Measurements from ENCODE around the gene PGAP2. TPM values are rescaled to one million over a fixed set of nuclear protein-coding genes. Genes with fewer than 3 reads are reported as not detected.
A peak's percentile ranks its signal among the peaks of the same experiment; 100 is the strongest.

PGAP2 gene
- polyA plus RNA-seq, 3 donors from 2014 or later: 10.7 to 16.1 TPM; not detected in 1

DNA sequence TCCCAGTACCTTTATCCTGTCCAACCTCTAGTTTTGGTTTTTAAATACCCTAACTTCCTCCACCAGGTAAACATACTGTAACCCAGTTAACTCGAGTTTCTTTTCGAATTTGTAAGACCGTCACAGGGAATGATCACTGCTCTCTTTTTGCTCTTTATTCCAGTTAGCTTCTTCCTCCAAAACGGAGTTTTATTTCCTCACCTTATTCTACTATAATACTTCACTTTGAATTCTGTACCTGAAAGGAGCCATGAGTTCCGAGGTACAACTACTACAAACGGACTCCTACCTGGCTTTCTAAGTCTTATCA is 12.4 kb upstream of the PGAP2 start:
- H3K27ac Mint-ChIP-seq: peak overlapping the region; percentile 99 to 100 (median 99)
- H3K4me1 Mint-ChIP-seq: peaks cover 34 to 38% of the 10 kb centered on the region in 2 donors
- H3K4me3 Mint-ChIP-seq: peak overlapping the region; percentile 92 to 99 (median 99)
- H3K36me3 Mint-ChIP-seq: peaks cover 0 to 7% (median 0%) of the 10 kb centered on the region in 3 donors
- no peaks in the 10 kb centered on the region for H3K9me3 Mint-ChIP-seq
- DNase-seq: no peak
- peaks cover 5 to 16% (median 13%) of the 10 kb centered on the region in 3 donors for H3K27me3 Mint-ChIP-seq (ENCODE audit: low read depth in 3 of 3)

DNA sequence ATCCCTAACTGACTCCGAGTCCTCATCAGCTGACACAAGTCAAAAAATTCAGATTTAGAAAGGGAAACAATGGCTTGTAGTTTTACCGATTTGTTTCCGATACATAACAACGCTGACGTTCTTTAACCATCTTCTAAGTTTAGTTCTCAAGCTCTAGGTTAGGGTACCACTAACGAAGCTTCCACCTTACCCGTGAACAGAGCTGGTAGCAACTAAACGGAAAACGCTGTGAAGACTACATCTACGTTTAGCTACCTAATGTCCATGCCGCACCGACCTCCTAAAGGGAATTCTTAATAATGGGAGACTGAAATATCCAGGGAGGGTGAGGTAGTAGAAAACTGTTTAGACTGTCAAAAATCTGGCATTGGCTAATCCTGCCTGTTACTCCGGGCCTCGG is 12.0 kb upstream of the PGAP2 start:
- H3K9me3 Mint-ChIP-seq: no peaks in the 10 kb centered on the region
- peak overlapping the region; percentile 92 to 99 (median 99) for H3K4me3 Mint-ChIP-seq
- DNase-seq: no peak
- peaks cover 34 to 38% of the 10 kb centered on the region in 2 donors for H3K4me1 Mint-ChIP-seq
- H3K36me3 Mint-ChIP-seq: peaks cover 0 to 7% (median 0%) of the 10 kb centered on the region in 3 donors
- H3K27me3 Mint-ChIP-seq (ENCODE audit: low read depth in 3 of 3): peaks cover 5 to 16% (median 13%) of the 10 kb centered on the region in 3 donors
- peak overlapping the region; percentile 99 to 100 (median 99) for H3K27ac Mint-ChIP-seq

GRCh38 chr11:3796801-3797328 is 11.5 kb upstream of the PGAP2 start:
- Mint-ChIP-seq H3K36me3 (peaks cover 0 to 7% (median 0%) of the 10 kb centered on the region in 3 donors), H3K27me3 (ENCODE audit: low read depth in 3 of 3) (peaks cover 5 to 16% (median 13%) of the 10 kb centered on the region in 3 donors), H3K27ac (peak overlapping the region; percentile 99 to 100 (median 99)), H3K4me1 (peaks cover 34 to 38% of the 10 kb centered on the region in 2 donors), H3K9me3 (no peaks in the 10 kb centered on the region), H3K4me3 (peak overlapping the region; percentile 92 to 99 (median 99))
- DNase-seq: no peak

- Mint-ChIP-seq H3K27ac (peak within 1 kb of the TSS; percentile 99 to 100 (median 99)), H3K4me3 (peak within 1 kb of the TSS; percentile 92 to 99 (median 99)), H3K27me3 (ENCODE audit: low read depth in 3 of 3) (peaks cover 5 to 16% (median 13%) of the 10 kb centered on the region in 3 donors), H3K9me3 (no peaks in the 10 kb centered on the region), H3K4me1 (peaks cover 34 to 37% of the 10 kb centered on the region in 2 donors), H3K36me3 (peaks cover 0 to 5% (median 0%) of the 10 kb centered on the region in 3 donors)
- peak; percentile 100 for DNase-seq
These were observed 10.8 kb upstream of the PGAP2 start, which contains the start of gene NUP98 for GRCh38 chr11:3797329-3798090. NUP98 (minus strand) TSS chr11:3797554; CDS start chr11:3782117, 15,437 bp downstream.

GRCh38 chr11:3799143-3799542 is 9.2 kb upstream of the PGAP2 start:
- Mint-ChIP-seq H3K27ac (peak overlapping the region; percentile 99 to 100 (median 99)), H3K9me3 (no peaks in the 10 kb centered on the region), H3K4me1 (peaks cover 34% of the 10 kb centered on the region in 2 donors), H3K36me3 (peaks cover 0 to under 1% (median 0%) of the 10 kb centered on the region in 3 donors), H3K27me3 (ENCODE audit: low read depth in 3 of 3) (peaks cover 5 to 16% (median 15%) of the 10 kb centered on the region in 3 donors), H3K4me3 (peak overlapping the region; percentile 39 to 99 (median 92))
- DNase-seq: no peak

DNA sequence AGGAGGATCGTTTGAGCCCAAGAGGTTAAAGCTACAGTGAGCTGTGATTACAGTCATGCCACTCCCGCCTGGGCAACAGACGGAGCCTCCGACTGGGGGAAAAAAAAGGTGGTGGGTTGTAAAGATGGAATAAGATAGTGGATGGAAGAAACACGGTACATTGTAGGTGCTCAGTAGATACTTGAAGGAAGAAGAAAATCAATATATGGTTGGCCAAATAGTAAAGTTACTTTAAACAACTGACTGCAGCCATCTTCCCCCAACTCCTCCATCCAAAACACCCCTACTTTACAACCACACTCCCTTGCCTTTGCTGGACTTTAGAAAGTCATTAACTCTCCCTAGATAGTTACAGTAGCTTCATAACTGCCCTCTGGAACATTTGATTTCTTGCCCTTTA is 8.5 kb upstream of the PGAP2 start:
- peak overlapping the region in 3 of 5 donors; percentile 28 to 42 (median 38) for H3K4me3 Mint-ChIP-seq

DNA sequence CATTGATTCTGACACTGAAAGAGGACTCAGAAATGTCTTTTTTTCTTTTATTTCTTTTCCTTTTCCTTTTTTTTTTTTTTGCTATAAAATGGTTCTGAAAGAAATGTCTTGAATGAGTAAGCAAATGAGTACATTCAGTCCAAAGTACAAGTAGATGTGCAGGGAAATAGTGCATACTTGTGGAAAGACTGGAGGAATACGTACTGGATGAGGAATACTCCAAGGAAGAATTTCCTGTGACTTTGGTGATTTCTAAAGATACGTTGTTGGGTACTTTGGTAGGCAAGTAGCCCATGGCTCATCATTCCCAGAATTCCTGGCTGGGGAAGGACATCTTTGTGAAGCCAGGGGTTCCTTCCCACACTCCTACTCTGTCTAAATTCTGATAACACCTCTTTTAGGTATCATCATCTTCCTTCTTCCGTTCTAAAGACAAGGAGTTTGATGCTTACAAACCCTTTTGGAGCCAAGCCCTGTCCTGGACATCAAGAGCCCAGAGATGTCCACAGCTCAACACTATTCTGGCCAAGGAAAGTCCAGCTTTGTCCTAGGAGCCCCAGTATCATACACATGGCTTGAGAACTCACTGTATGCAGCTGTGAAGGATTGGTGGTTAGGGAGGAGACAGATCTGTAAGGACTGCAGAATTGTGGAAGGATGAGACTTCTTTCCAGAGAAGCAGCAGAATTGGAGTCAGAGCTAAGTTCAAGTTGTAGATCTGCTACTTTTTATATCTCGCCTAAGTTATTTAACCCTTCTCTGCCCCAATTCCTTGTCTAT is 6.2 kb upstream of the PGAP2 start:
- no peak overlapping the region for H3K4me3 Mint-ChIP-seq
- no peak for DNase-seq
- H3K9me3 Mint-ChIP-seq: no peaks in the 10 kb centered on the region
- peaks cover 7 to 9% of the 10 kb centered on the region in 2 donors for H3K4me1 Mint-ChIP-seq
- H3K27ac Mint-ChIP-seq: no peak overlapping the region
- no peaks in the 10 kb centered on the region for H3K36me3 Mint-ChIP-seq
- peaks cover 5 to 9% (median 6%) of the 10 kb centered on the region in 3 donors for H3K27me3 Mint-ChIP-seq (ENCODE audit: low read depth in 3 of 3)

More for the DNA sequence above, 8.5 kb upstream of the PGAP2 start:
- Mint-ChIP-seq H3K27ac (peak overlapping the region in 5 of 6 donors; percentile 58 to 77 (median 63)), H3K4me1 (peaks cover 29% of the 10 kb centered on the region in 2 donors), H3K9me3 (no peaks in the 10 kb centered on the region), H3K36me3 (no peaks in the 10 kb centered on the region), H3K27me3 (ENCODE audit: low read depth in 3 of 3) (peaks cover 5 to 16% (median 15%) of the 10 kb centered on the region in 3 donors)
- DNase-seq: no peak

DNA sequence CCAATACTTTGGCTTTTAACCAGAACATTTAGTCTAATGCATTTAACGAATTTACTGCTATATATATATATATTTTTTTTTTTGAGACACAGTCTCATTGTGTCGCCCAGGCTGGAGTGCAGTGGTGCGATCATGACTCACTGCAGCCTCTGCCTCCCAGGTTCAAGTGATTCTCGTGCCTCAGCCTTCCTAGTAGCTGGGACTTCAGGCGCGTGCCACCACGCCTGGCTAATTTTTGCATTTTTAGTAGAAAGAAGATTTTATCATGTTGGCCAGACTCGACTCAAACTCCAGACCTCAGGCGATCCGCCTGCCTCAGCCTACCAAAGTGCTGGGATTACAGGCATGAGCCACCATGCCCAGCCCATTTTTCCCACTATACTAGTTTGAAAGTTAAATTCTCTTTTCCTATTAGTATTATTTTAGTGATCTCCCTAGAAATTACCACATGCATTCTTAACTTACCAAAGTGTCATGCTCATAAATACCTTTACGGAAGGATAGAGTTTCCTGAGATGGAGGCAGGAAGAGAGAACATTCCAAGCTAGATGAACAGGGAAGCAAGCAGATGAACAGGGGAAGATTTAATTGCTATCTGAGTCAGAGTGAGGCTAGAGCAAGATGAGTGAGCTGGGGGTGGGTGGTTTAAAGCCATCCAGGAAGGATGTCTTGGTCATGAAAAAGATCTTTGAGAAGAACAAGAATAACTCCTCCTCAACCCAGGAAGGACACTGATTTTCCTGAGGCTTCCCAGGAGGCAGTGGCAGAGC is 4.4 kb upstream of the PGAP2 start:
- peak overlapping the region in 1 of 6 donors; percentile 67 for H3K27ac Mint-ChIP-seq
- H3K9me3 Mint-ChIP-seq: no peaks in the 10 kb centered on the region
- peaks cover 0 to 5% (median 2%) of the 10 kb centered on the region in 3 donors for H3K27me3 Mint-ChIP-seq (ENCODE audit: low read depth in 3 of 3)
- H3K36me3 Mint-ChIP-seq: no peaks in the 10 kb centered on the region
- DNase-seq: no peak
- peaks cover 12% of the 10 kb centered on the region in 2 donors for H3K4me1 Mint-ChIP-seq
- no peak overlapping the region for H3K4me3 Mint-ChIP-seq

DNA sequence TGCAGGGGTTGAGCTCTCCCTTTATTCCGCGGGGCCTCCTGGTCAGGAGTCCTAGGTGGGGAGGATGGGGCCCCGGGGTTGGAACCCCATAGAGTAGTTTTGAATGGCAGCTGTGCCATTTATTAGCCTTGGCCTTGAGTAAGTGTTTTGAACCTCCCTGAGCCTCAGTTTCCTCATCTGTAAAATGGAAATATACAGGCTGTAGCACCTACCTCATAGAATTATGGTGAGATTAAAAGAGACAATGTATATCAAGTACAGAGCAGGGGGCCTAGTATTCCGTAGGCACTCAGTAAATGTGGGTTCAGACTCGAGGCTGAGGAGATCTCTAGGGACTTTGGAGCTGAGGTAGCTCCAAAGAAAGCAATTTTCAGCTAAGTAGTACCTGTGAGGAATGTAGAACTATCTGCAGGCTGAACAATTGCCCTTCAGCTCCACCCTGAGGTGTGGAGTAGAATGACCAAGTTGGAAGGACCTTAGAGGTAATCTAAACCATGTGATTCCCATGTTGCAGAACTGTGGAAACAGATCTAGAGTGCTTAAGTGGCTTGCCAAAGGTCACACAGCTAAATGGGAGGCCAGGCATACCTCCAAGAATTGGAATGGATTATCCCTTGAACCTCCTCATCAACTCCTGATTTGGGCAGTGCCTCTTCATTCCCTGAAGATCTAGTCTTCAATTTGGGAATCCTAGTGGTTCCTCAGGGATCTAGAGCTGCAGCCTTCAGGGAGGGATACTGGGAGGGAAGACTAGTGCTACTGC is 682 bp downstream of the PGAP2 start:
- no peaks in the 10 kb centered on the region for H3K36me3 Mint-ChIP-seq
- H3K4me1 Mint-ChIP-seq: peaks cover 14 to 18% of the 10 kb centered on the region in 2 donors
- peak overlapping the region; percentile 96 to 98 (median 98) for H3K4me3 Mint-ChIP-seq
- H3K27ac Mint-ChIP-seq: peak overlapping the region; percentile 68 to 85 (median 77)
- H3K27me3 Mint-ChIP-seq (ENCODE audit: low read depth in 3 of 3): peaks cover under 1 to 6% (median 3%) of the 10 kb centered on the region in 3 donors
- no peaks in the 10 kb centered on the region for H3K9me3 Mint-ChIP-seq
- peak; percentile 29 to 50 (median 41) for DNase-seq

DNA sequence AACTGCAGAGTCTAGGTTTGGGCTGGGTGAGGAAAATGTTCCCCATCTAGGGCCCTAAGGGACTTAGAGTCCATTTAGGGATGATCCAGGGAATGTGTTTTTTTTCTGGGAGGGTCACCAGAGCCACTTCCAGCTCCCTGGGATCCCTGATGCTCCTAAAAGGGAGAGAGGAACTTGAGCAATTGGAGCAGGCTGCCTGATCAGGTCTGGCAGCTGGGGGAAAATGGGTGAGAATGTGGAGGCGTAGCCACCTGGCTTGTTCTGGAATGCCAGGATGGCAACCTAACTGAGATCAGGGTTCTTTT is 1.2 kb downstream of the PGAP2 start:
- peaks cover 14 to 18% of the 10 kb centered on the region in 2 donors for H3K4me1 Mint-ChIP-seq
- no peaks in the 10 kb centered on the region for H3K36me3 Mint-ChIP-seq
- no peak overlapping the region for H3K27ac Mint-ChIP-seq
- H3K9me3 Mint-ChIP-seq: no peaks in the 10 kb centered on the region
- H3K27me3 Mint-ChIP-seq (ENCODE audit: low read depth in 3 of 3): peaks cover 0 to 6% (median 3%) of the 10 kb centered on the region in 3 donors
- peak overlapping the region in 3 of 5 donors; percentile 18 to 97 (median 44) for H3K4me3 Mint-ChIP-seq
- no peak for DNase-seq

DNA sequence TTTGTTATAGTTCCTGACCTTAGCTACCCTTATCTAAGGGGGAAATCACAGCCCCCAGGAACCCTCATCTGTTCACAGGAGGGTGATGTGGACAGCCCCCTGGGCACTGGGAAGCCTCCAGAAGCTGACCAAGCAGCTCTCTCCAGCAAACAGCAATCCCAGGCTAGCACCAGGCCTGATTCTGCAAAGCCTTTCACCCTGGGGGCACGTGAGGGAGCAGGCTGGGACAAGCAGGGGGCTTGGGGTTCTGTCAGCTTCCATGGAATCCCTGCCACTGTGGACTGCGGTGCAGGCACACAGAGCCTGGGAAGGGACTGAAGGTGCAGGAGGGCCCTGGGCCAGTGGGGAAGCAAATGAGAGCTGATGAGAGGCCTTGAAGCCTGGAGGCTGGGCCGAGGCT is 2.1 kb downstream of the PGAP2 start:
- peak overlapping the region in 1 of 5 donors; percentile 54 for H3K4me3 Mint-ChIP-seq
- H3K36me3 Mint-ChIP-seq: no peaks in the 10 kb centered on the region
- no peak for DNase-seq
- H3K27me3 Mint-ChIP-seq (ENCODE audit: low read depth in 3 of 3): peaks cover 0 to 6% (median 3%) of the 10 kb centered on the region in 3 donors
- peaks cover 14 to 18% of the 10 kb centered on the region in 2 donors for H3K4me1 Mint-ChIP-seq
- H3K9me3 Mint-ChIP-seq: no peaks in the 10 kb centered on the region
- no peak overlapping the region for H3K27ac Mint-ChIP-seq

- Mint-ChIP-seq H3K4me1 (peaks cover 14 to 18% of the 10 kb centered on the region in 2 donors), H3K4me3 (no peak overlapping the region), H3K27me3 (ENCODE audit: low read depth in 3 of 3) (peaks cover 0 to 6% (median 3%) of the 10 kb centered on the region in 3 donors), H3K9me3 (no peaks in the 10 kb centered on the region), H3K36me3 (no peaks in the 10 kb centered on the region), H3K27ac (peak overlapping the region in 1 of 6 donors; percentile 25)
- no peak for DNase-seq
These were observed 2.6 kb downstream of the PGAP2 start for GRCh38 chr11:3810951-3811350.
